DOHH2 (cell line): ENCODE measurements around the gene TAB3.

Experiments used
- H3F3A ChIP-seq: fragments of 200-600 bp; sonication (generic), shearing (Covaris generic); 2 replicates; pipeline ENCODE4 v1.6.0; 2016; ENCODE audit warnings: antibody characterized with exemption, mild to moderate bottlenecking; ENCODE audit not compliant: control insufficient read depth, insufficient read depth
- H3K27ac ChIP-seq: fragments of 200-600 bp; sonication (generic); 2 replicates; pipeline ENCODE4 v1.5.1; 2014; ENCODE audit warnings: low read depth, mild to moderate bottlenecking, low read length, moderate library complexity
- H3K27me3 ChIP-seq: fragments of 200-600 bp; sonication (generic); 2 replicates; pipeline ENCODE4 v1.6.1; 2014; ENCODE audit warnings: mild to moderate bottlenecking, low read length, mixed read lengths; ENCODE audit not compliant: control insufficient read depth
- H3K36me3 ChIP-seq: fragments of 200-600 bp; sonication (generic); 2 replicates; pipeline ENCODE4 v1.6.1; 2014; ENCODE audit warnings: mild to moderate bottlenecking, low read length, moderate library complexity, mixed read lengths; ENCODE audit not compliant: control insufficient read depth
- H3K4me1 ChIP-seq: fragments of 200-600 bp; sonication (generic); 2 replicates; pipeline ENCODE4 v1.6.1; 2014; ENCODE audit warnings: mild to moderate bottlenecking, low read length, mixed read lengths; ENCODE audit not compliant: control insufficient read depth
- H3K4me2 ChIP-seq: fragments of 200-600 bp; sonication (generic); 2 replicates; pipeline ENCODE4 v1.6.0; 2014; ENCODE audit warnings: mild to moderate bottlenecking, low read length, moderate library complexity
- H3K4me3 ChIP-seq: fragments of 200-600 bp; sonication (generic); 2 replicates; pipeline ENCODE4 v1.5.1; 2014; ENCODE audit warnings: mild to moderate bottlenecking, low read length, mixed read lengths
- H3K79me2 ChIP-seq: fragments of 200-600 bp; sonication (generic); 2 replicates; pipeline ENCODE4 v1.6.1; 2014; ENCODE audit warnings: mild to moderate bottlenecking, low read length, mixed read lengths; ENCODE audit not compliant: control insufficient read depth
- H3K9me2 ChIP-seq: fragments of 200-600 bp; sonication (generic); replicated peaks from 2 replicates; pipeline ENCODE4 v1.6.1; 2014; ENCODE audit warnings: mild to moderate bottlenecking, low read length, mixed read lengths; ENCODE audit not compliant: control insufficient read depth
- H3K9me3 ChIP-seq: fragments of 200-600 bp; sonication (generic); 2 replicates; pipeline ENCODE4 v1.6.1; 2014; ENCODE audit warnings: antibody characterized with exemption, low read length, mixed read lengths; ENCODE audit not compliant: control insufficient read depth, insufficient read depth
- H4K20me1 ChIP-seq: fragments of 200-600 bp; sonication (generic); 2 replicates; pipeline ENCODE4 v1.6.0; 2014; ENCODE audit warnings: low read depth, mild to moderate bottlenecking, antibody characterized with exemption, low read length, moderate library complexity; ENCODE audit not compliant: control insufficient read depth, insufficient read depth
- CTCF ChIP-seq: fragments of 200-600 bp; sonication (generic); IDR thresholded peaks from one replicate; pipeline ENCODE4 v1.5.1; 2014; ENCODE audit warnings: antibody characterized with exemption, mild to moderate bottlenecking, low read depth, low read length; ENCODE audit not compliant: poor library complexity, severe bottlenecking
- EZH2phosphoT487 ChIP-seq: fragments of 200-600 bp; sonication (generic); IDR thresholded peaks from 2 replicates; pipeline ENCODE4 v1.6.1; 2017; ENCODE audit warnings: borderline replicate concordance, mild to moderate bottlenecking, antibody characterized with exemption, low read length, moderate library complexity, mixed read lengths

The TAB3 gene

GRCh38 chrX:30831082-30831481 is 58.0 kb downstream of the TAB3 start:
- Histone ChIP-seq H3K4me3 (no peak overlapping the region), H3K79me2 (no peaks in the 10 kb centered on the region), H3K36me3 (no peaks in the 10 kb centered on the region), H3F3A (no peaks in the 10 kb centered on the region), H3K9me2 (no peaks in the 10 kb centered on the region), H3K27ac (no peak overlapping the region), H3K27me3 (no peaks in the 10 kb centered on the region), H3K9me3 (no peaks in the 10 kb centered on the region), H3K4me1 (no peaks in the 10 kb centered on the region), H4K20me1 (no peaks in the 10 kb centered on the region), H3K4me2 (no peak overlapping the region)
- TF ChIP-seq CTCF = no peak
- TF ChIP-seq EZH2phosphoT487 = no peak

- Histone ChIP-seq H3K4me1 (no peaks in the 10 kb centered on the region), H3K4me2 (no peak overlapping the region), H3F3A (no peaks in the 10 kb centered on the region), H4K20me1 (no peaks in the 10 kb centered on the region), H3K4me3 (no peak overlapping the region), H3K36me3 (no peaks in the 10 kb centered on the region), H3K27ac (no peak overlapping the region), H3K9me2 (no peaks in the 10 kb centered on the region), H3K27me3 (no peaks in the 10 kb centered on the region), H3K9me3 (no peaks in the 10 kb centered on the region), H3K79me2 (no peaks in the 10 kb centered on the region)
- no peak for TF ChIP-seq EZH2phosphoT487
- no peak for TF ChIP-seq CTCF
Measured at GRCh38 chrX:30830326-30830943, 58.6 kb downstream of the TAB3 start.

GRCh38 chrX:30824275-30824674 is 64.8 kb downstream of the TAB3 start:
- Histone ChIP-seq H3K9me2 (no peaks in the 10 kb centered on the region), H3K9me3 (no peaks in the 10 kb centered on the region), H3F3A (no peaks in the 10 kb centered on the region), H3K27me3 (no peaks in the 10 kb centered on the region), H3K36me3 (no peaks in the 10 kb centered on the region), H3K4me2 (no peak overlapping the region), H3K4me1 (peaks cover 21% of the 10 kb centered on the region), H3K27ac (no peak overlapping the region), H4K20me1 (no peaks in the 10 kb centered on the region), H3K4me3 (no peak overlapping the region), H3K79me2 (no peaks in the 10 kb centered on the region)
- TF ChIP-seq CTCF = no peak
- TF ChIP-seq EZH2phosphoT487 = no peak
